ENCODE measurements around the gene SRPRB.

GRCh38 chr3:133776794-133777438 is 28.7 kb upstream of the SRPRB start:
- no peak for TF ChIP-seq CTCF (IDR thresholded peaks at IDR 0.05; ENCODE audit: low read depth, low read length, poor library complexity, severe bottlenecking)
- TF ChIP-seq EZH2phosphoT487 (IDR thresholded peaks at IDR 0.05; ENCODE audit: borderline replicate concordance, low read length): no peak
